GM10266 (cell line): ENCODE data around the gene ANO10.
A peak's percentile ranks its signal among the peaks of the same experiment; 100 is the strongest.

ENCODE experiments used
- DNase-seq: peaks from one replicate; pipeline ENCODE4 v3.0.0; 2012; ENCODE audit errors: extremely low spot score
- TF ChIP-seq, protein P1 (sequence below): IDR thresholded peaks from 2 replicates; pipeline ENCODE4 v1.5.1; 2012; ENCODE audit warnings: mild to moderate bottlenecking, low read depth; ENCODE audit not compliant: control insufficient read depth, insufficient read depth; ENCODE audit errors: missing control alignments

ANO10 gene

DNA sequence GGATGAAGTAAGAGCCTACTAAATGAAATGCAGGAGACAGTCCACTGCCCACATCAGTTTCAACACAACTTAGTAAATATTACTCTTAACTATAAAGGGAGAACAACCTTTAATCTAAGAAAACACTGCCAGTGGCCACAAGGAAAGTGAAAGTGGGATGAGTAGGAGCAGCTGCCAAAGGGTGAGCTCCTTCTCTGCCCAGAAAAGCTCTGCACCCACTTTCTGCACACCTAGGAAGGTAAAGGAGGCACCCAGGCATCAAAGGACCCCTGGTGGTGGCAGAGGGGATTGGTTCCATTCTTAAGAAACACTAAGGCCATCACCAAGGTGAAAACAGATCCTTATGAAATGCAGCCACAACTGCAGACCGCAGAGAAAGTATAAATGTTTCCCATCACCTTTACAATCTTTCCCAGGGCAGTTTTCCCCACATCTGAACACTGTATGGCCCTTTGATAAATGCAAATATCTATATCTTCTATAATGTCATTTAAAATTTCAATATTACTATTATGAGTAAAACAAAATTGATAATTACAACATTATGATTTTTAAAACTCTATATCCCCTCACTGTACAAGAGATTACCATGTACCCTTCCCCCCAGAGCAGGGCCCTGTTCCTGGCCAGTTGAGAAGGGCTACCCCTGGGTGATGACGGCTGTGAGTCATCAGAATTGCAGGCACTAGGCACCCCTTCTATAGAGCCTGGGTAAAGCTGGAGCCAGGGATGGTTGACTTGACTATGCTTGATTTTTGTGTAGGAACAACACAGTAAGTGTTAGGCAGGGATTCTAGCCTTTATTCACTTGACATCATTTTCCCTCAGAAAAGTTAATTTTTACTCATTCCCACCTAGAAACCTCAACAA is 243.5 kb downstream of the ANO10 start:
- TF ChIP-seq, protein P1, sequence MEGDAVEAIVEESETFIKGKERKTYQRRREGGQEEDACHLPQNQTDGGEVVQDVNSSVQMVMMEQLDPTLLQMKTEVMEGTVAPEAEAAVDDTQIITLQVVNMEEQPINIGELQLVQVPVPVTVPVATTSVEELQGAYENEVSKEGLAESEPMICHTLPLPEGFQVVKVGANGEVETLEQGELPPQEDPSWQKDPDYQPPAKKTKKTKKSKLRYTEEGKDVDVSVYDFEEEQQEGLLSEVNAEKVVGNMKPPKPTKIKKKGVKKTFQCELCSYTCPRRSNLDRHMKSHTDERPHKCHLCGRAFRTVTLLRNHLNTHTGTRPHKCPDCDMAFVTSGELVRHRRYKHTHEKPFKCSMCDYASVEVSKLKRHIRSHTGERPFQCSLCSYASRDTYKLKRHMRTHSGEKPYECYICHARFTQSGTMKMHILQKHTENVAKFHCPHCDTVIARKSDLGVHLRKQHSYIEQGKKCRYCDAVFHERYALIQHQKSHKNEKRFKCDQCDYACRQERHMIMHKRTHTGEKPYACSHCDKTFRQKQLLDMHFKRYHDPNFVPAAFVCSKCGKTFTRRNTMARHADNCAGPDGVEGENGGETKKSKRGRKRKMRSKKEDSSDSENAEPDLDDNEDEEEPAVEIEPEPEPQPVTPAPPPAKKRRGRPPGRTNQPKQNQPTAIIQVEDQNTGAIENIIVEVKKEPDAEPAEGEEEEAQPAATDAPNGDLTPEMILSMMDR: peak; percentile 82
- peak; percentile 69 for DNase-seq

DNA sequence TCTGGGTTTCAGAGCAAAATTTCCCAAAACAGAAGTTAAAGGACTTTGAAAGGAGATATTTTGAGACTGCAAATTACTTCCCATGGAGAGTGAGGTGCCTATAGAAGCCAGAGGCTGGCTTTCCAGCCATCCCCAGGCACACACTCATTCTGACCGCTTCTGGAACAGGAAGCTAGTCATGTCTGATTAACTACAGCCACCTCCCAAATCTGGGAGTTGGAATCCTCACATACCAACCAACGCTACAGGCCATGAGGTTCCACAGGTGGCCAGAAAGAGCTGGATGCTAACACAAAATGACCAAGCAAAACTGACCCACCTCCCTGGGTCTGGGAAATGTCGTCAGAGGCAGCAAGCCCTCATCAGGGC is 248.3 kb downstream of the ANO10 start:
- no peak for DNase-seq

DNA sequence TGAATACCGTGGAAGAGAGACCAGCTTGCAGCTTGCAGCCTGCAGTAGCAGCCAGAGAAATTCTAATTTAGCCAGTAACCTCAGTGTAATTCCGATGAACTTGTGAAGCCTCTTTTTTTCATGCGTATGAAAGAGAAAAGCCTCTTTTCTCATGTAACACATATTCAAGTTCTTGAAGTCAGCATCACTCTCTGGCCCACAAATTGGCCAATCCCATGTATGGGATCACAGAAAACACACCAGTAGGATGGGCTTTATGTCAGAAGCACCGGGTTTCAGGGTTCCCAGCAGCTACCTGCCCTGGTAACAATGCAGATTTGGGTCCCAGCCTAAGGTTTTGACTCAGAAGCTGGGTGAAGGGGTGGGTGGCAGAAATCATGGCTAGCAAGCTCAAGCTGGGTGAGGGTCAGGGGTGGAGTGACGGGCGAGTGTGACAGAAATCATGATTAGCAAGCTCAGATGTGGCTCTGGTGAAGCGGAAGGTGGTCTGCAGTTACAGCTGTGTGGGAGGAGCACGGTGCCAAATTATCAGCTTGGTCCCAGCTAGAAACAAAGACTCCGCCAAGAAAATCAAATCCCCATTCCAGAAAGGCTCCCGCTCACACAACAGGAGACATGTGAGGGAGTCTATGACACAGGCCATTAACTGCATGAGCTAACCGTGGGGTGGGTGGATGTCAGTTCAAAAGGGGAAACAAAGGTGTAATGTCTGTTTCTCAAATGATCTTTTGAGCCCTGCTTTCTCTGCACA is 248.8 kb downstream of the ANO10 start:
- DNase-seq: no peak
- TF ChIP-seq, protein P1: no peak

More for the DNA sequence above, 248.3 kb downstream of the ANO10 start:
- TF ChIP-seq, protein P1: no peak

DNA sequence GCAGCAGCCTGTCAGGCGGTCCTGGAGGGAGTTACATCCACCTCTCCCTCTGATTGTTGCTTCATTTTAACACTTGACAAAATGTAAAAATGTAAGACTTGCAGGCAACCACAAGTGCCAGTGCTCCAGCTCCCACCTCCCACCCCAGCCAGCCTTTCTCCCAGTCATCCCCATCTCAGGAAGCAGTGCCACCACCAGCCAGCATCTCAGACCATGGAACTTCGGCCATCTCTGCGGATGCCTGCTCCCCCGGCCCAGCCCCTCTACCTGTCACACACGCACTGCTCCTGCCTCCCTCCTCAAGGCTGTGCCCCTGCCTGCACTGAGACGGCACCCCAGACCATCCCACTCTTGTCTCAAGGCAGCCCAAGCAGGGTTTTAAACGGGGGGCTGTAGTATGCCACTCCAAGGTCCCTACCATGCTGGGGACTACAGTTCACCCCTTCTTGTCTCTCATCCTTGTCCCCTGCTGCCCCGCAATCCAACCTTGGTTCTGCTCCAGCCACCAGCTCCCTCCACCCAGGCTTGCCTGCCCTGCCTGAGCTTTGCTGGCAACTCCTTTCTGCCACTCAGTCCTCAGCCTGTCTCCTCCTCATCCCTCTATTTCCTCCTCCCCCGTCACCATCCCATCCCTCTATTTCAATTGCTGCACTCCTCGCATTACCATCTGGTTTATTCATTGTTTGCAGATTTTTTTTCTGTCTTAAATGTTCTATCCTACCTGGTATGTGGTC is 249.6 kb downstream of the ANO10 start:
- DNase-seq: no peak
- TF ChIP-seq, protein P1: no peak

DNA sequence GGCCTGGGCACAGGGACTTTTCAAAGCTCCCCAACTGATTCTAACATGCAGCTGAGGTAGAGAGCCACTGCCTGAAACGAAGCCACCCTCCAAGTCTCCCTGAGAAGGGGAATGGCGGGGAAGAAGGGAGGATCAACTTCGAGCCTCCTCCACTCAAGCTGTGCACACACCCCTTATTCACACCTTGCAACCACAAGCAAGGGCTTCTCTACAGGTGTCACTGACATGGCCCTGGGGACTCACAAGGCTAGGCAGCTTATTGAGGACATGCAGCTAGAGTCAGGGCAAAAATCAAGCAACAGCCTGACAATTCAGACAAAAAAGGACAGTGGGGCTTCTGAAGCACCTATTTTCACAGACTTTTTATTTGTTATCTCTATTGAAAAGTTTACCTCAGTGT is 250.3 kb downstream of the ANO10 start:
- no peak for DNase-seq
- TF ChIP-seq, protein P1: no peak

DNA sequence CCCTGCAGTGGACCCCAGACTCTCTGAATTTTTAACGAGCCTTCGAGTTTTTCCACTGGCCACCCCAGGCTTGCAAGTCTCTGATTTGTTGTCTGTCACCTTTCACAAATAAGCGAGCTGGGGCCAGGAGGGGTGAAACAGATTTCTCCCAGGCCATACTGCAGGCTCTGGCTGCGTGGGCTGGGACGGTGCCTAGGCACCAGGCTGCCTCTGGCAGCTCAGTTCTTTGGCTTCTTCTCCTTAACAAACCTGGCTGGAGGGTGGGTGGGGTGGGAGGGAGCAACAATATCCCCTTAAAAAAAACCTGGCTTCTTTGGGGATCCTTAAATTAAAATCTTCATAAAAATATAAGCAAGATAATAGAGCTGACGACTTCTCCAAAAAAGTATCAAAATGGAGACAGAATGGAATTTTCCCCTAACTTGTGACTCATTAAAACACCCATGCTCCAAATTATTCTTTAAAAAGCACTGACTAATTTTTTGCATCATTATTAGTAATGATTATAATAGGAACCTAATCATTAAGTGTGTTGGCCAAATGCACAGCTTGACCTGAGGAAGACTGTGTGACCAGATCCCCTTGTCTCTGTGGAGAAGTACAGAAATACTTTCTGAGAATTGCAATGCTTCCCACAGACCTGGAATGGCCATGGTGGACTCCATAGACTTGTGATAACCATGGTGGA is 251.4 kb downstream of the ANO10 start:
- no peak for DNase-seq
- TF ChIP-seq, protein P1: no peak
